DOHH2 (cell line): ENCODE results near the gene DSCAM.

ENCODE experiments used
- EZH2phosphoT487 ChIP-seq: fragments of 200-600 bp; sonication (generic); IDR thresholded peaks from 2 replicates; pipeline ENCODE4 v1.6.1; 2017; ENCODE audit warnings: borderline replicate concordance, mild to moderate bottlenecking, antibody characterized with exemption, low read length, moderate library complexity, mixed read lengths
- TF ChIP-seq, protein P1 (sequence below): fragments of 200-600 bp; sonication (generic); IDR thresholded peaks from one replicate; pipeline ENCODE4 v1.5.1; 2014; ENCODE audit warnings: antibody characterized with exemption, mild to moderate bottlenecking, low read depth, low read length; ENCODE audit not compliant: poor library complexity, severe bottlenecking

- TF ChIP-seq, protein P1, sequence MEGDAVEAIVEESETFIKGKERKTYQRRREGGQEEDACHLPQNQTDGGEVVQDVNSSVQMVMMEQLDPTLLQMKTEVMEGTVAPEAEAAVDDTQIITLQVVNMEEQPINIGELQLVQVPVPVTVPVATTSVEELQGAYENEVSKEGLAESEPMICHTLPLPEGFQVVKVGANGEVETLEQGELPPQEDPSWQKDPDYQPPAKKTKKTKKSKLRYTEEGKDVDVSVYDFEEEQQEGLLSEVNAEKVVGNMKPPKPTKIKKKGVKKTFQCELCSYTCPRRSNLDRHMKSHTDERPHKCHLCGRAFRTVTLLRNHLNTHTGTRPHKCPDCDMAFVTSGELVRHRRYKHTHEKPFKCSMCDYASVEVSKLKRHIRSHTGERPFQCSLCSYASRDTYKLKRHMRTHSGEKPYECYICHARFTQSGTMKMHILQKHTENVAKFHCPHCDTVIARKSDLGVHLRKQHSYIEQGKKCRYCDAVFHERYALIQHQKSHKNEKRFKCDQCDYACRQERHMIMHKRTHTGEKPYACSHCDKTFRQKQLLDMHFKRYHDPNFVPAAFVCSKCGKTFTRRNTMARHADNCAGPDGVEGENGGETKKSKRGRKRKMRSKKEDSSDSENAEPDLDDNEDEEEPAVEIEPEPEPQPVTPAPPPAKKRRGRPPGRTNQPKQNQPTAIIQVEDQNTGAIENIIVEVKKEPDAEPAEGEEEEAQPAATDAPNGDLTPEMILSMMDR, result no peak
- TF ChIP-seq EZH2phosphoT487, result no peak
Observed at GRCh38 chr21:40595806-40596205, 251.2 kb downstream of the DSCAM start.
